ENCODE data around the gene VCX2.
"Not testable (repeated sequence)": the region's sequence is repeated elsewhere in the genome, so short reads cannot be mapped to it uniquely, and the experiment has no call there.

VCX2 gene

GRCh38 chrX:8121391-8121790 lies 49.7 kb downstream of the VCX2 start:
- DNase-seq (ENCODE audit: low spot score): not testable (repeated sequence)

Measured in germinal center (tissue), 1 donor.